Tibial artery (tissue), 4 donors: Measurements from ENCODE around the gene DVL1.

Experiments
- DNase-seq, 2 donors: peaks; one replicate each; pipeline ENCODE4 v3.0.0-alpha.2; 2019
- H3K27ac ChIP-seq, 2 donors: fragments of 200-600 bp; sonication (generic) in 1 of 2; 1 replicate in 1 of 2; 2 replicates in 1 of 2; pipeline ENCODE4 v1.5.1; 2018 to 2019; ENCODE audit warnings: mild to moderate bottlenecking in 1 of 2
- H3K27me3 ChIP-seq, 2 donors: fragments of 200-600 bp; sonication (generic) in 1 of 2; one replicate each; pipeline versions ENCODE4 v1.5.1 to v1.6.0; 2016 to 2019
- H3K36me3 ChIP-seq, 3 donors: fragments of 200-600 bp; sonication (generic) in 2 of 3; one replicate each; pipeline ENCODE4 v1.5.1; 2016 to 2019; ENCODE audit warnings: mild to moderate bottlenecking in 2 of 3
- H3K4me1 ChIP-seq, 4 donors: fragments of 200-600 bp; sonication (generic) in 2 of 4; 1 replicate in 3 of 4; 2 replicates in 1 of 4; pipeline ENCODE4 v1.5.1; 2016 to 2019
- H3K4me3 ChIP-seq, 2 donors: fragments of 200-600 bp; sonication (generic) in 1 of 2; 1 replicate in 1 of 2; 2 replicates in 1 of 2; pipeline ENCODE4 v1.5.1; 2018 to 2019; ENCODE audit warnings: mild to moderate bottlenecking in 2 of 2
- H3K9me3 ChIP-seq, 3 donors: fragments of 200-600 bp; sonication (generic) in 1 of 3; one replicate each; pipeline ENCODE4 v1.5.1; 2016 to 2019
- intact Hi-C: fragments of 100-400 bp; cut with DNase I; formaldehyde crosslinking; loops from one replicate; pipeline ENCODE4 v1.15.0; 2023; ENCODE audit warnings: low total_unique reads
- TF ChIP-seq, protein P1 (sequence below), 2 experiments: fragments of 200-600 bp in 1 of 2; fragments of 450-650 bp in 1 of 2; IDR thresholded peaks; one replicate each; pipeline ENCODE4 v1.5.1; 2017 to 2019; ENCODE audit warnings: antibody characterized with exemption in 2 of 2, mild to moderate bottlenecking in 1 of 2, moderate library complexity in 1 of 2

DVL1 gene

DNA sequence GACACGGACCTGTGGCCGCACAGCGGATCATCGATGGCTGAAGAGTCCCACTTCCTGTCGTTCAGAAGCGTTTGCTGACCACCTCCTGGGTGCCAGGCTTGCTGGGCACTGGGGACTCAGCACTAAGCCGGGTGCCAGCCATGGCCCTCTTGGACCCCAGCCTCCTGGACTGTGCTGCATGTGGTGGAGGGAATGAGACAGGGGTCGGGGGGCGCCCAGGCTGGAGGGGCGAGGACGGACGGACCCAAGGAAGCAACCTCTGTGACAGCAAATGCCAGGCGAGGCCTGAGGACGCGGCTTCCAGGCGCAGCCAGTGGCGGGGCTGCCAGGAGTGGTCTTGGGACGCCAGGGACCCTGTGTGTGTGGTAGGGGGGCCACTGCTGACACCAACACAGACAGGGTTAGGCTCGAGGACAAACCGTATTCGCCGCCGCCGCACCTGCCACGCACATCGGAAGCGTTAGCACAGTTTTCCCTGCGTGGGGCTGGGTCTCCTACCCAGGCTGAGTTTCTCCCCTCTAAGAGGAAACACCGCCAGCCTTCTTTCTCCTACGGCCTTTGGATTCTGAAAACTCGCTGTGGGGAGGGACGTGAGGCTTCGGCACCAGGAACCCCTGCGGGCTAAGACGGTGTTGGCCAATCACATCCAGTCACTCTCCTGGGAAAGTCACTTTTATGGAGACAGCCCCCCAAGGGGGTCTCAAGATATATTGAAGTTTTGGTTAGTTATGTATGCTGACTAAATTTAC is 12.2 kb upstream of the DVL1 start:
- intact Hi-C loops, result no loop called here

DNA sequence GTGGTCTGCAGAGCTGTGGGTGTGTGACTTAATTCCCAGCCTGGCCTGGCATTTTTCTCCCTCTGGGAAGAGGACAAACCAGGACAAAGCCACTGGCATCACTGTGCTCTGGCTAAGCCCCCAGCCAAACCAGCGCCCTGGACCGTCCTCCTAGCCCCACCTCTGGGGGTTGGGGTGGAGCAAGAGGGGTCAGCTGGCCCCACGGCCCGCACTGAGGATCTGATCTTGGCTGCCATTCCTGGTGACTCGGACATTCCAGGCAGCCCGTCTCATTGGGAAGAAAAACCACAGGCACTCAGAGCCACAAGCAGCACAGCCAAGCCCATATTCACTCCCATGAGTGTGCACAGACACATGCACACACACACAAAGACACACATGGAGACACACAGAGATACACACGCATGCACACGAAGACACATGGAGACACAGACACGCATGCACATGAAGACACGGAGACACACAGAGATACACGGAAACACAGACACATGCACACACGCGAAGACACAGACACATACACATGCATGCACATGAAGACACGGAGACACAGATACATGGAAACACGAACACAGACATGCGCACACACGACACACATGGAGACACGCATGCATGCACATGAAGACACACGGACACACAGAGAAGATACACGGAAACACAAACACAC is 11.4 kb upstream of the DVL1 start:
- H3K9me3 ChIP-seq, result no peaks in the 10 kb centered on the region
- H3K4me3 ChIP-seq, result no peak overlapping the region
- no peaks in the 10 kb centered on the region for H3K36me3 ChIP-seq
- peak overlapping the region; percentile 94 to 97 for H3K27ac ChIP-seq
- TF ChIP-seq, protein P1, sequence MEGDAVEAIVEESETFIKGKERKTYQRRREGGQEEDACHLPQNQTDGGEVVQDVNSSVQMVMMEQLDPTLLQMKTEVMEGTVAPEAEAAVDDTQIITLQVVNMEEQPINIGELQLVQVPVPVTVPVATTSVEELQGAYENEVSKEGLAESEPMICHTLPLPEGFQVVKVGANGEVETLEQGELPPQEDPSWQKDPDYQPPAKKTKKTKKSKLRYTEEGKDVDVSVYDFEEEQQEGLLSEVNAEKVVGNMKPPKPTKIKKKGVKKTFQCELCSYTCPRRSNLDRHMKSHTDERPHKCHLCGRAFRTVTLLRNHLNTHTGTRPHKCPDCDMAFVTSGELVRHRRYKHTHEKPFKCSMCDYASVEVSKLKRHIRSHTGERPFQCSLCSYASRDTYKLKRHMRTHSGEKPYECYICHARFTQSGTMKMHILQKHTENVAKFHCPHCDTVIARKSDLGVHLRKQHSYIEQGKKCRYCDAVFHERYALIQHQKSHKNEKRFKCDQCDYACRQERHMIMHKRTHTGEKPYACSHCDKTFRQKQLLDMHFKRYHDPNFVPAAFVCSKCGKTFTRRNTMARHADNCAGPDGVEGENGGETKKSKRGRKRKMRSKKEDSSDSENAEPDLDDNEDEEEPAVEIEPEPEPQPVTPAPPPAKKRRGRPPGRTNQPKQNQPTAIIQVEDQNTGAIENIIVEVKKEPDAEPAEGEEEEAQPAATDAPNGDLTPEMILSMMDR (IDR thresholded peaks at IDR 0.05), result no peak
- H3K27me3 ChIP-seq, result no peaks in the 10 kb centered on the region
- intact Hi-C loops, result no loop called here
- peak; percentile 84 to 88 for DNase-seq
- peaks cover 0 to 67% (median 52%) of the 10 kb centered on the region in 4 donors for H3K4me1 ChIP-seq

More for the DNA sequence above, 12.2 kb upstream of the DVL1 start:
- Histone ChIP-seq H3K4me3 (no peak overlapping the region), H3K27ac (peak overlapping the region; percentile 23 to 97), H3K4me1 (peaks cover 0 to 60% (median 44%) of the 10 kb centered on the region in 4 donors), H3K9me3 (no peaks in the 10 kb centered on the region), H3K27me3 (no peaks in the 10 kb centered on the region), H3K36me3 (no peaks in the 10 kb centered on the region)
- TF ChIP-seq, protein P1 (IDR thresholded peaks at IDR 0.05), result no peak
- DNase-seq, result peak in 1 of 2 donors; percentile 65

DNA sequence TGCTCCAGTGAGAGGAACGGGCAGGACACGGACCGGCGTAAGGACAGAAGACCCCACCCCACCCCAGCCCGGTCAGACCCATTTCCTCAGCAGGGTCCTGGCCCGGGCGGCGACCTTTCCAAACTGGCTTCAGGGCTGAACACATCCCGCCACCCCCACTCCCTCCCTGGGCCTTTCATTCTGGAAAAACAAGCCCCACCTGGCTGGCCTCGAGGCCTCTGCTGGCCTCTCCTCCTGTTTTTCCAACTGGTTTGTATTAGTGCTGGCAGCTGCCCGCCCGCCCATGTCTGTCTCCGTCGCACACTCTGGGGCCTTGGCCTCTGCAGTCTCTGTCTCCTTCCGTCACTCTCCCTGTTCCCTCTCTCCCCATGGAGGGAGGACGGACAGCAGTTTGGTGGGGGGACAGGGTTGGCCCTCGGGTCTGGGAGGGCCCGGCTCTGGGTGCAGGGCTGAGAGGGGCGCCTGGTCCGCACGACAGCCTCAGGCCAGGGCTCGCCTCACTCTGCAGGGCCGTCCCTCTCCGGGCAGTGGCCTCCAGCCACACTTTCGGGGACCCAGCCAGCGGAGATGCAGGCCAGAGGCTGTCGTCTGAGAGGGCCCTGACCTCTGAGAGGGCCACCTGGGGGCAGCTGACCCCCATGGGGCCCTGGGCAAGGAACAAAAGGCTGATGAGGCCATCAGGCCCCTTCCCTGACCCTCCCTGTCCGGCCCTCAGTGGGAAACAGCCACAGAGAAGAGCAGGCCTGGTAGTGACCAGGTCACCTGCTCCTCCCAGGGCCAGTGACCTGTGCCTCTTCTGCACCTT is 10.6 kb upstream of the DVL1 start:
- Histone ChIP-seq H3K27ac (peak overlapping the region; percentile 94 to 97), H3K4me1 (peaks cover 0 to 75% (median 60%) of the 10 kb centered on the region in 4 donors), H3K27me3 (no peaks in the 10 kb centered on the region), H3K4me3 (no peak overlapping the region), H3K9me3 (no peaks in the 10 kb centered on the region), H3K36me3 (peaks cover 0 to 2% (median 1%) of the 10 kb centered on the region in 3 donors)
- intact Hi-C loops, result no loop called here
- TF ChIP-seq, protein P1 (IDR thresholded peaks at IDR 0.05), result no peak
- DNase-seq, result peak in 1 of 2 donors; percentile 70

DNA sequence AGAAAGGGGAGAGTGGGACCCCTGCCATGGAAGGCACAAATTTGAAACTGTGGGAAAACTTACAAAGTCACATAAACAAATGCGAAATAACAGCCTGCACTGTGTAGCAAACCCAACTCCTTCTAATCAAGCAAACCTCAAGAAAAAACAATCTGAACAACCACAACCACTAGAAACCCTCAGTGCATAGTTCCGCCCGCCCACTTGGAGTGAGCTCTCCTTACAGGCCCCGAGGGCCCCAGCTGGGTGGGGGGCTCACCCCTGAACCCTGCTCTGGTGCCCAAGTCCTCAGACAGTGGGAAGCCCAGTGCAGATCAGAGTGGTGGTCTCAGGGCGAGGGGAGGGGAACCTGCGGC is 10.1 kb upstream of the DVL1 start:
- peak overlapping the region; percentile 94 to 97 for H3K27ac ChIP-seq

More for the DNA sequence above, 10.1 kb upstream of the DVL1 start:
- H3K27me3 ChIP-seq, result no peaks in the 10 kb centered on the region
- TF ChIP-seq, protein P1 (IDR thresholded peaks at IDR 0.05), result no peak
- H3K4me1 ChIP-seq, result peaks cover 0 to 81% (median 66%) of the 10 kb centered on the region in 4 donors
- DNase-seq, result no peak
- no peaks in the 10 kb centered on the region for H3K9me3 ChIP-seq
- H3K4me3 ChIP-seq, result no peak overlapping the region
- intact Hi-C loops, result no loop called here
- peaks cover 4 to 8% (median 7%) of the 10 kb centered on the region in 3 donors for H3K36me3 ChIP-seq
